Subcutaneous abdominal adipose tissue (tissue), 5 donors: ENCODE results near the gene PLCL2.

Experiments used
- H3K27ac ChIP-seq: one replicate; pipeline ENCODE4 v1.7.0; 2013; ENCODE audit warnings: low read depth, mild to moderate bottlenecking, inconsistent platforms, low read length, moderate library complexity
- H3K27me3 ChIP-seq, 5 donors: one replicate each; pipeline ENCODE4 v1.7.0; 2013; ENCODE audit warnings: low read length in 5 of 5, inconsistent platforms in 1 of 5; ENCODE audit not compliant: control insufficient read depth in 5 of 5, insufficient read depth in 4 of 5
- H3K36me3 ChIP-seq, 5 donors: one replicate each; pipeline ENCODE4 v1.7.0; 2013; ENCODE audit warnings: low read length in 5 of 5; ENCODE audit not compliant: control insufficient read depth in 5 of 5, insufficient read depth in 5 of 5
- H3K4me1 ChIP-seq, 5 donors: one replicate each; pipeline ENCODE4 v1.7.0; 2013; ENCODE audit warnings: low read length in 5 of 5, mild to moderate bottlenecking in 3 of 5, moderate library complexity in 1 of 5; ENCODE audit not compliant: control insufficient read depth in 5 of 5, insufficient read depth in 5 of 5
- H3K4me3 ChIP-seq, 5 donors: one replicate each; pipeline ENCODE4 v1.7.0; 2013; ENCODE audit warnings: low read length in 5 of 5, low read depth in 1 of 5
- H3K9ac ChIP-seq, 5 donors: one replicate each; pipeline ENCODE4 v1.7.0; 2013; ENCODE audit warnings: low read length in 5 of 5, mild to moderate bottlenecking in 4 of 5, moderate library complexity in 3 of 5
- H3K9me3 ChIP-seq, 5 donors: one replicate each; pipeline ENCODE4 v1.7.0; 2013; ENCODE audit warnings: low read length in 5 of 5; ENCODE audit not compliant: control insufficient read depth in 5 of 5
- donor health status: healthy.
- donor health status: healthy.
- donor health status: healthy.
- donor health status: healthy.
- donor health status: healthy.

PLCL2 gene

DNA sequence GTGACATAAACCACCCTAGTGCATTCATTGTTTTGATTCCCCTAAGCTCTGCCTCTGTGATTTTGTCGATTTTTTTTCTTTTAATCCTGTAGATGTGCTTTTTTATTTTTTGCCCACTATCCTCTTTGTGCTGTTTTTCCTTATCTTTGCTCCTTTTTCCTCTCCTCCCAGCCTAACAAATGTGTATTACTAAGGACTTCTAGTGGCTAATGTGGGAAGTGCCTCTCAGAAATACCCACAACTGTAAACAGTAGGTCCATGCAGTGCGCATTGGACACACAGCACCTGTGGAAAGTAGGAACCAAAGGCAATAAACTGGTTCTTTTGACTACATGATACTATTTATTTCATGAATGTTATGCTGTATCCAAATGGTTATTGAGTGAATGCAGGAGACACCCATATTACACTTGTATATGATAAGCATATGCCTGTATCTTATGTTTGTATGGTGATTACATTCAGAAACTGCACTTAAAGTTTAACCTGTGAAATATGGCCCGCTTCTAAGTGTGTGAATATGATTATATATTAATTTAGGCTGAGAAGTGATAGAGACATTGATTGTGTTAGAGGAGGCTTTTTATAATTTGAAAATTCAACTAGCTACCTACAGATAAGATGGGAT is 147.8 kb downstream of the PLCL2 start:
- Histone ChIP-seq H3K27me3 (no peaks in the 10 kb centered on the region), H3K4me1 (peaks cover 0 to 7% (median 3%) of the 10 kb centered on the region in 5 donors), H3K36me3 (no peaks in the 10 kb centered on the region), H3K9ac (no peak overlapping the region), H3K4me3 (no peak overlapping the region), H3K9me3 (no peaks in the 10 kb centered on the region), H3K27ac (no peak overlapping the region)

DNA sequence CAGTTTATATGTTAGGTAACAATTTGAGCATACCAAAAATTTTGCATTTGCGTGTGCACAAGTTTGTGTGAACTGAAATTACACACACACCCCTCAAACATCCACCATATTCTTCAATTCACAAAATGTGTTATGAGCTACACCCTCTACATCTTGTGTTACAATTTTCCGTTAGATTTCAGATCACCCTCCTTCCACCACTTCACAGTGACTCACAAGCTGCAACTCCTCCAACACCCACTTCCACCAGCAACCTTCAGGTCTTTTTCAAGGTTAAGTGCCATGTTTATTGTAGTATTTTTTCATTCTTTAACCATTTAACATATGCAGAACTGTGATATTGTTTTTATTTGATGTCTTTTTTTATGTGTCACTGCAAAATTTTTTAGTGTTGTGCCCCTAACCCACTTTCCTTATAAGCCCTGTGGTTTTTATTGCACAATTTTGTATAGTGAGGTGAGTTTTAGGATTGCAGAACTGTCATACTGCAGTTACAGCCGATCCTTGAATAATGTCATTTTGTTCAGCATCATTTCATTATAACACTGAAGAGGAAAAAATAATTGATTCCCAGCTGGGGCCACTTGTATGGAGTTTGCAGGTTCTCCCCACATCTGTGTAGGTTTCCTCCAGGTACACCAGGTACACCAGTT is 148.9 kb downstream of the PLCL2 start:
- Histone ChIP-seq H3K4me1 (no peaks in the 10 kb centered on the region), H3K27ac (no peak overlapping the region)

DNA sequence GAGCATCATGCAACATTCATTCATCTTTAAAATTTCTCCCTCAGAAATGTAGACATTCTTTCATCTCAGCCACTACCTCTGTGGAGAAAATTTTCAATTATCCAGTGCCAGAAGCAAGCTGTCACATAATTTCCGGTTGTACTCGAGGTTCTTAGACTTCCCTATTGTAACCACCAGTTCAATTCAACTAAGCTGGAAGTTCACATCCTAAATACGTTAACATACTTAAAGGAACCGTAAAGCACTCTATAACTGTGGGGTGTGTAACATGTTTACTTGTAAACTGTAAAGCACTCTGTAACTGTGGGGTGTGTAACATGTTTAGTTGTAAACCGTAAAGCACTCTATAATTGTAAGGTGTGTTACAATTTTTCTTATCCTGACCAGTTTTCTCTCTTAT is 150.3 kb downstream of the PLCL2 start:
- Histone ChIP-seq H3K27ac (no peak overlapping the region), H3K9me3 (no peaks in the 10 kb centered on the region), H3K9ac (no peak overlapping the region), H3K36me3 (peaks cover 0 to 3% (median 0%) of the 10 kb centered on the region in 5 donors), H3K4me1 (no peaks in the 10 kb centered on the region), H3K4me3 (no peak overlapping the region), H3K27me3 (no peaks in the 10 kb centered on the region)

More for the DNA sequence above, 148.9 kb downstream of the PLCL2 start:
- H3K4me3 ChIP-seq, result no peak overlapping the region
- H3K9me3 ChIP-seq, result no peaks in the 10 kb centered on the region
- no peak overlapping the region for H3K9ac ChIP-seq
- no peaks in the 10 kb centered on the region for H3K27me3 ChIP-seq
- H3K36me3 ChIP-seq, result no peaks in the 10 kb centered on the region

DNA sequence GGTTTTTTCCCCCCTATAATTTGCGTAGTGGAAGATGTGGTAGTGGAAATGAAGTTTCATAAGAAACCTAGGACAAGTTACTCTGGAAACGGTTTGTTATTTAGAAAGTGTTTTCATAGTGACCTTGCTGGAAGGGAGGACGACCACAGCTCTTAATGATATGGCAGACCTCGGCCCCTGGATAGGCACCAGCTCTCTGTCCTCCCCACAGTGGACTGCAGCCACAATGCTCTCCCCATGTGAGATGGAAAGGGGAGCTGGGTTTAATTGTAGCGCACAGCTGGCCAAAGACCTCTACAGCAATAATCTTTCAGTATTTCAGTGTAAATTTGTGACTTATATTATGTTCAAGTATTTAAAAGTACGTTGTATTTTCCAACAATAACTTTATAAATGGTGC is 151.2 kb downstream of the PLCL2 start:
- no peak overlapping the region for H3K9ac ChIP-seq
- H3K27ac ChIP-seq, result no peak overlapping the region
- no peaks in the 10 kb centered on the region for H3K4me1 ChIP-seq
- peaks cover 0 to 3% (median 0%) of the 10 kb centered on the region in 5 donors for H3K36me3 ChIP-seq
- no peaks in the 10 kb centered on the region for H3K27me3 ChIP-seq
- no peak overlapping the region for H3K4me3 ChIP-seq
- no peaks in the 10 kb centered on the region for H3K9me3 ChIP-seq

DNA sequence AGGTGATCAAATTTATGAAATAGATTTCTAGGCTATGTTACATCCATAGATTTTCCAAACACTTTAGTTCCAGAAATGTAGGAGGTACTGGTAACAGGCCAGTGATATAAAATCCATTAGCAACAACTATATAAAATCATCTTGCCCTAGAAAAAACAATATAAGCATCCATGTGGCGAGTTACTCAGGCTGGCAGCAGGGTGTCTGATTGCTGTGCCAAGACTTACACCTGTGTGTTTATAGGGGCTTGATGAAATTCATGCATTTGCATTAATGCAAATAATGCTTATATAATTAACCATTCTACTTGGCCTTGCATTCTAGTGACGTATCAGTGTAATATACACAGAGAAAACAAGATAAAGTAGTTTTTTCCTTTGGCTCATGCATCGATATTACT is 153.4 kb downstream of the PLCL2 start:
- Histone ChIP-seq H3K9me3 (no peaks in the 10 kb centered on the region), H3K4me1 (no peaks in the 10 kb centered on the region), H3K9ac (no peak overlapping the region), H3K27me3 (no peaks in the 10 kb centered on the region), H3K27ac (no peak overlapping the region), H3K4me3 (no peak overlapping the region), H3K36me3 (peaks cover 0 to 3% (median 0%) of the 10 kb centered on the region in 5 donors)

DNA sequence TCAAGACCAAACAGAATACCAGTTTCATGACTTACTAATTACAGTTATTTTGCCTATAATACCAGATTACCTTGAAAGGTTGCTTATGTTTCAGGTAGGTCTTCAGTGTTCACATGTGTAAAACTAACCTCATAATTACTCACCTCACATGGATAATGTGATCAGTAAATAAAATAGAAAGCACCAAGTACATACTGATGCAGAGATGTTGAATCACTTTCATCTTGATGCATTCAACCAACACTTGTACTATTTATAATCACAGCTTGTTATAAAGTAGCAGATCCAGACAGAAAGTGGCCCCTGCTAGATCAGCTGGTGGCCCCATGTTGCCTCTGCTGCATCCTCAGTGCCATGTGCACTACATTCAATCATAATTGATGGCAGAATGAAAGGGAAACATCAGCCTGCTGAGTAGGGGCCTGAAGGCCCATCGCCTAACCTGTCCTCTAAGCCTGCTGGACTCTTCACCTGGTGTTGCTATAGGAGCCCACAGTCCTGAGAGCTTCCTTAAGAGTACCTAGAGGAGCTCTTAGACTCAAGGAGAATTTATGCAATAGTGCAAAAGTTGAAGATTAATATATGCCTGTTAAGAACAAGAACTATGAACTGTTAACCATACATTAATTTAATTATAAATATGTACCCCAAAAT is 154.3 kb downstream of the PLCL2 start:
- Histone ChIP-seq H3K36me3 (peaks cover 0 to 7% (median 0%) of the 10 kb centered on the region in 5 donors), H3K9me3 (no peaks in the 10 kb centered on the region), H3K9ac (no peak overlapping the region), H3K27me3 (no peaks in the 10 kb centered on the region), H3K4me3 (no peak overlapping the region), H3K4me1 (no peaks in the 10 kb centered on the region), H3K27ac (no peak overlapping the region)

DNA sequence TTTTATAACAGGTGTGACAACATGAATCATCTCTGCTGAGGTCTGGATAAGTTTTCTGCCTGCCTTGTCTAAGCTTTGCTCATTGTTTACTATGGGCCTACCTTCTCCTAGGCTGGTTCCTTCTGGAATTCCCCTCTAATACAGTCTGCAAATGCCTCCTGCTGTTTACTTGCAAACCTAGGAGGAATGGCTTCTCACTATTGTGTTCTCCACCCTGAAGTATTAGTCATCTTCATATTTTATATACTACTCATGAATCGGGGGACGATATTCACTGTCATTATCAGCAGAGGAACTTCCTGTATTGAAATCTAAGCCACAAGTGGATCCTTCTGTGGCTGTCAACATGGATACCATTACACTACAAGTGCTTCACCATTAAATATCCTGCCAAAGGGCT is 154.8 kb downstream of the PLCL2 start:
- H3K27ac ChIP-seq, result no peak overlapping the region
- H3K4me1 ChIP-seq, result no peaks in the 10 kb centered on the region
- H3K9me3 ChIP-seq, result no peaks in the 10 kb centered on the region
- no peak overlapping the region for H3K4me3 ChIP-seq
- H3K27me3 ChIP-seq, result no peaks in the 10 kb centered on the region
- peaks cover 0 to 8% (median 0%) of the 10 kb centered on the region in 5 donors for H3K36me3 ChIP-seq
- no peak overlapping the region for H3K9ac ChIP-seq

DNA sequence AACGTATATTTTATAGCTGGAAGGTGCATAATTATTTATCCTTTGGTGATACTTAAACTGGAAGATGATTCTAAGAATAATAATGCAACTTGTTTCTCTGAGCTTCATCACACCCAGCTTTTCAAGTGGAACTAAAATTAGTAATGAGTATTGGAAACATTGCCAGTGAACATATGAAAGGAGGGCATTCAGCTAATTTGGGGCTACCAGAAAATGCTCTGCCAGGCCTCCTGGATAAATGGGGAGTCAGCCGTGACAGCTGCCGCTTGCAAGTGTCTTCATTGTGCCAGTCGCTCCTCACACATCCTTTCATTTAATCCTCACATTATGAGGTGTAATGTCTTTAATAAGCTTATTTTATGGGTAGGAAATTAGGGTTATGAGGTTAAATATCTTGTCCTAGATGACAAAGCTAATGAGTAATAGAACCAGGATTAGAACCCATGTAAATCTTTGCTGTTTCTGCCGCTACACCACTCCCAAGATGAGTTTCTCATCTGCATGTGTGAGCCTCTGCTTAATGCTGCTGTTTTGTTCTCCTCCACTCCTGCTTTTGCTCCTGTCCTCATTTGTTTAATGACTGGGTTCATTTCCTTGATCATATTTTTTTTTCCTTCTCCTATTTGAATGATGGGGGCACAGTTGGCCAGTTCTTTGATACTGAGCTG is 155.7 kb downstream of the PLCL2 start:
- no peak overlapping the region for H3K9ac ChIP-seq
- no peak overlapping the region for H3K27ac ChIP-seq
- H3K36me3 ChIP-seq, result peaks cover 0 to 8% (median 3%) of the 10 kb centered on the region in 5 donors
- H3K4me1 ChIP-seq, result no peaks in the 10 kb centered on the region
- no peaks in the 10 kb centered on the region for H3K27me3 ChIP-seq
- no peak overlapping the region for H3K4me3 ChIP-seq
- no peaks in the 10 kb centered on the region for H3K9me3 ChIP-seq

DNA sequence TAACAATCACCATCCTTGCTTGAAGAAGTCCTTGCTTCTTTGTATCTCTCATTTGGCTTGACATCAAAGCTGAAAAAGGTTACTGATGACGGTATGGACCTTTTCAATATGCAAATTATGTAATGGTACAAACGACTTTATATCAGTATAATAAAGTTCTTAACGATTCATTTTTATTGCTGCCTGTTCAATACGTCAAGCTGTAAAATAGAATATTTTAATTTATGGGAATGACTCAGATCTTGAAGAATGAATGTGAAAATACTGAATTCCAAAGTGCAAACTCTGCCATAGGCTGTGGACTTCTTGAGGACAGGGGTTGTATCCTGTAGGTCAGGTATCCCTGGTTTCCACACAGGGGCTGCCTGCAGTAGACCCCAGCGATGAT is 156.2 kb downstream of the PLCL2 start:
- no peak overlapping the region for H3K4me3 ChIP-seq
- no peaks in the 10 kb centered on the region for H3K27me3 ChIP-seq
- no peak overlapping the region for H3K27ac ChIP-seq
- no peaks in the 10 kb centered on the region for H3K4me1 ChIP-seq
- no peaks in the 10 kb centered on the region for H3K9me3 ChIP-seq
- H3K9ac ChIP-seq, result no peak overlapping the region
- H3K36me3 ChIP-seq, result peaks cover 0 to 12% (median 6%) of the 10 kb centered on the region in 5 donors

DNA sequence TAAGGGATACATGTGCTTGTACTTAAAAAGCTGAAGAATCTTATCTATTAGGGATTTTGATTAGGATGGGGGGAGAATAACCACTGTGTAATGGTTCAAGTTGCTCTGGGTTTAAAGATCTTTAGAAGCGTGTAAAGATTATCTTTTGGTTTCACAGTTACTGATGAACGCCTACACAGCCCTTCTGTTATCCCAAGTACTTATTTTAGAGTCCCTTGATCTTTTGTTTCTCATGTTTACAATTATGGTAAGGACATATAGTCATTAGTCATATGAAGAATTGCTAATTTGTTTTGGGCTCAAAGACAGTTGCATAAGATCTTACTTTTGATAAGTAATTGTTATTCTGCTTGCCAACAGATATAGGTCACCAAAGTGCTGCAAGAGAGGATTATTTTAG is 160.1 kb downstream of the PLCL2 start:
- no peaks in the 10 kb centered on the region for H3K9me3 ChIP-seq
- H3K27ac ChIP-seq, result no peak overlapping the region
- no peak overlapping the region for H3K9ac ChIP-seq
- no peaks in the 10 kb centered on the region for H3K27me3 ChIP-seq
- peaks cover 3 to 20% (median 11%) of the 10 kb centered on the region in 5 donors for H3K36me3 ChIP-seq
- peaks cover 0 to 2% (median 0%) of the 10 kb centered on the region in 5 donors for H3K4me1 ChIP-seq
- H3K4me3 ChIP-seq, result no peak overlapping the region
